ENCODE results near the gene DAPK1.

DAPK1 gene

DNA sequence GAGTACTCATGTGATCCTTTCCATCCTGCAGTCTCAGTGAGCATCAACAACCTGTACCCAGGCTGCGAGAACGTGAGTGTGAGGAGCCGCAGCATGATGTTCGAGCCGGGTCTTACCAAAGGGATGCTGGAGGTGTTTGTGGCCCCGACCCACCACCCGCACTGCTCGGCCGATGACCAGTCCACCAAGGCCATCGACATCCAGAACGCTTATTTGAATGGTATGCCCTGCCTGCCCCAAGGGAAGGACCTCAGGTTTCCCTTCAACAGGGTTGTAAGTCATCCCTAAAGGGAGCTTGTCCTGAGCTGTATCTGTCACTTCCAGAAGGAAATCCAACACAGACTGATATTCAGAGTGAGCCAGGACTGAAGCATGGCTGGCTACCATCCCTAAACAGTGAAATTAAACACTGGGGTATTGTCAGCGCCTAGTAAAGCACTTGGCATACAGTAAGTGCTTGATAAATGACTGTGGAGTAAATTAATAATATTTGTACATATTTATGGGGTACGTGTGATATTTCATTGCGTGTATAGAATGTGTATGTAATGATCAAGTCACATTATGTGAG lies 188.9 kb downstream of the DAPK1 start:
- POLR2A ChIA-PET: no interaction called here
- no peak overlapping the region for H3K4me3 ChIP-seq (ENCODE audit: low read depth, low read length)
- H3K9me3 ChIP-seq (ENCODE audit: control insufficient read depth, insufficient read depth, low read depth, low read length): no peaks in the 10 kb centered on the region
- CTCF ChIA-PET: interaction anchor here (0.6 to 1.6 kb wide), 2 partner anchors 25 to 355 kb away, joined by 3 read pairs; no protein-coding TSS in a partner anchor
- H3K27ac ChIP-seq (ENCODE audit: extremely low read depth, low read depth, low read length): no peak overlapping the region
- peaks cover 0 to 27% of the 10 kb centered on the region in 2 experiments; a peak in 1 of 3 replicates for H3K36me3 ChIP-seq (ENCODE audit: control insufficient read depth in 2 of 2, insufficient read depth in 1 of 2, low read length in 2 of 2)
- no peaks in the 10 kb centered on the region for H3K4me1 ChIP-seq (ENCODE audit: control insufficient read depth, insufficient read depth, low read length)
- TF ChIP-seq, protein P1, sequence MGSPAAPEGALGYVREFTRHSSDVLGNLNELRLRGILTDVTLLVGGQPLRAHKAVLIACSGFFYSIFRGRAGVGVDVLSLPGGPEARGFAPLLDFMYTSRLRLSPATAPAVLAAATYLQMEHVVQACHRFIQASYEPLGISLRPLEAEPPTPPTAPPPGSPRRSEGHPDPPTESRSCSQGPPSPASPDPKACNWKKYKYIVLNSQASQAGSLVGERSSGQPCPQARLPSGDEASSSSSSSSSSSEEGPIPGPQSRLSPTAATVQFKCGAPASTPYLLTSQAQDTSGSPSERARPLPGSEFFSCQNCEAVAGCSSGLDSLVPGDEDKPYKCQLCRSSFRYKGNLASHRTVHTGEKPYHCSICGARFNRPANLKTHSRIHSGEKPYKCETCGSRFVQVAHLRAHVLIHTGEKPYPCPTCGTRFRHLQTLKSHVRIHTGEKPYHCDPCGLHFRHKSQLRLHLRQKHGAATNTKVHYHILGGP (tag by site-specific recombination; IDR thresholded peaks at IDR 0.05): no peak
- no peak for TF ChIP-seq ZFHX2 (tag by site-specific recombination; conservative IDR thresholded peaks at IDR 0.05)
- TF ChIP-seq, protein P2, sequence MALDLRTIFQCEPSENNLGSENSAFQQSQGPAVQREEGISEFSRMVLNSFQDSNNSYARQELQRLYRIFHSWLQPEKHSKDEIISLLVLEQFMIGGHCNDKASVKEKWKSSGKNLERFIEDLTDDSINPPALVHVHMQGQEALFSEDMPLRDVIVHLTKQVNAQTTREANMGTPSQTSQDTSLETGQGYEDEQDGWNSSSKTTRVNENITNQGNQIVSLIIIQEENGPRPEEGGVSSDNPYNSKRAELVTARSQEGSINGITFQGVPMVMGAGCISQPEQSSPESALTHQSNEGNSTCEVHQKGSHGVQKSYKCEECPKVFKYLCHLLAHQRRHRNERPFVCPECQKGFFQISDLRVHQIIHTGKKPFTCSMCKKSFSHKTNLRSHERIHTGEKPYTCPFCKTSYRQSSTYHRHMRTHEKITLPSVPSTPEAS (tag by site-specific recombination; IDR thresholded peaks at IDR 0.05): no peak
- no peak for TF ChIP-seq ZNF416 (tag by site-specific recombination; IDR thresholded peaks at IDR 0.05)
- no peak for TF ChIP-seq ZNF747 (tag by site-specific recombination; IDR thresholded peaks at IDR 0.05)

DNA sequence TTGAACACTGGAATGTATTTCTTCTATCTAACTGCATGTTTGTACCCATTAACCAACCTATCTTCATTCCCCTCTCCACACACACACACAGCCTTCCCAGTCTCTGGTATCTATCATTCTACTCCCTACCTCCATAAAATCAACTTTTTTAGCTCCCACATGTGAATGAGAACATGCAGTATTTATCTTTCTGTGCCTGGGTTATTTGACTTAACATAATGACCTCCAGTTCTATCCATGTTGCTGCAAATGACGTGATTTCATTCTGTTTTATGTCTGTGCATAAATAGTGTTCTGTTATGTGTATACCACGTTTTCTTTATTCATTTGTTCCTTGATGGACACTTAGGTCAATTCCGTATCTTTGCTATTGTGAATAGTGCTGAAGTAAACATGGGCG lies 189.5 kb downstream of the DAPK1 start:
- no peak overlapping the region for H3K27ac ChIP-seq (ENCODE audit: extremely low read depth, low read depth, low read length)
- no peaks in the 10 kb centered on the region for H3K9me3 ChIP-seq (ENCODE audit: control insufficient read depth, insufficient read depth, low read depth, low read length)
- peaks cover 0 to 21% of the 10 kb centered on the region in 2 experiments; a peak in 2 of 3 replicates for H3K36me3 ChIP-seq (ENCODE audit: control insufficient read depth in 2 of 2, insufficient read depth in 1 of 2, low read length in 2 of 2)
- POLR2A ChIA-PET: no interaction called here
- CTCF ChIA-PET: interaction anchor here (0.6 kb wide), 1 partner anchor 26 kb away, joined by 3 read pairs; no protein-coding TSS in a partner anchor
- no peak for TF ChIP-seq ZNF664 (tag by site-specific recombination; IDR thresholded peaks at IDR 0.05)
- TF ChIP-seq TCF7L2 (IDR thresholded peaks at IDR 0.05; ENCODE audit: borderline replicate concordance, low read depth, low read length): no peak
- TF ChIP-seq ZNF394 (tag by site-specific recombination; IDR thresholded peaks at IDR 0.05; ENCODE audit: borderline replicate concordance): no peak
- TF ChIP-seq ZNF169 (tag by site-specific recombination; IDR thresholded peaks at IDR 0.05): no peak
- no peak for TF ChIP-seq ZNF112 (tag by site-specific recombination; IDR thresholded peaks at IDR 0.05)
- no peaks in the 10 kb centered on the region for H3K4me1 ChIP-seq (ENCODE audit: control insufficient read depth, insufficient read depth, low read length)
- H3K4me3 ChIP-seq (ENCODE audit: low read depth, low read length): no peak overlapping the region

DNA sequence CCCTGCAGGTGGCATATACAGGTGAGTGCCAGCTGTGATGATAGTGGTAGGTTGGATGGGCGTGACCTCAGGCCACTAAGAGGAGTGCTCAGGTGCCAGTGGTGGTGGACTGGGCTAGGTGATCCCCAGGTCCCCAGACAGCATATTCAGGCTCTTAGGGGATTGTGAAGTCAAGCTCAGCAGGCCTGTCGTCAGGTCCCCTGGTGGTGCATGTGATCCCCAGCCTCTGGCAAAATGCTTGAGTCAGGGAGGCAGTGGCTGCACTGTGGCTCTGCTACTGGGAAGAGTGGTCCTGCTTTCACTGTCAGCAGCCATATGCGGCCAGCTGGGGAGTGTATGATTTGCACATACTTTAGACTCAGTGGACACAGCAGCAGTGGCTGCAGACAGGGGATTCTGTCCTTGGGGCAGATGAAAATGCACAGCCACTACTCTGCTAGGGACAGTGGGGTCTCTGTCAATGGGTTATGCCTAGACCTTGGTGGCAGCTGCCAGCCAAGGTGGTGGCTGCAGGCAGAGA lies 196.6 kb downstream of the DAPK1 start:
- Histone ChIP-seq H3K27ac (ENCODE audit: extremely low read depth, low read depth, low read length) (no peak overlapping the region), H3K36me3 (ENCODE audit: control insufficient read depth in 2 of 2, insufficient read depth in 1 of 2, low read length in 2 of 2) (peaks cover 0 to 41% of the 10 kb centered on the region in 2 experiments), H3K4me3 (ENCODE audit: low read depth, low read length) (no peak overlapping the region), H3K4me1 (ENCODE audit: control insufficient read depth, insufficient read depth, low read length) (no peaks in the 10 kb centered on the region), H3K9me3 (ENCODE audit: control insufficient read depth, insufficient read depth, low read depth, low read length) (no peaks in the 10 kb centered on the region)
- POLR2A ChIA-PET: interaction anchor here (0.6 kb wide), 1 partner anchor 8 kb away, joined by 5 read pairs; no protein-coding TSS in a partner anchor
- TF ChIP-seq ZNF843 (tag by site-specific recombination; IDR thresholded peaks at IDR 0.05) (no peak), TRIM28 (IDR thresholded peaks at IDR 0.05; ENCODE audit: borderline replicate concordance, low read length) (no peak), ZNF16 (tag by site-specific recombination; IDR thresholded peaks at IDR 0.05; ENCODE audit: low read depth) (no peak), ZNF274 (IDR thresholded peaks at IDR 0.05; ENCODE audit: low read length) (no peak), ZNF274 (tag by site-specific recombination; IDR thresholded peaks at IDR 0.05; ENCODE audit: borderline replicate concordance) (no peak), SP7 (tag by site-specific recombination; IDR thresholded peaks at IDR 0.05) (no peak)
- TF ChIP-seq, protein P3, sequence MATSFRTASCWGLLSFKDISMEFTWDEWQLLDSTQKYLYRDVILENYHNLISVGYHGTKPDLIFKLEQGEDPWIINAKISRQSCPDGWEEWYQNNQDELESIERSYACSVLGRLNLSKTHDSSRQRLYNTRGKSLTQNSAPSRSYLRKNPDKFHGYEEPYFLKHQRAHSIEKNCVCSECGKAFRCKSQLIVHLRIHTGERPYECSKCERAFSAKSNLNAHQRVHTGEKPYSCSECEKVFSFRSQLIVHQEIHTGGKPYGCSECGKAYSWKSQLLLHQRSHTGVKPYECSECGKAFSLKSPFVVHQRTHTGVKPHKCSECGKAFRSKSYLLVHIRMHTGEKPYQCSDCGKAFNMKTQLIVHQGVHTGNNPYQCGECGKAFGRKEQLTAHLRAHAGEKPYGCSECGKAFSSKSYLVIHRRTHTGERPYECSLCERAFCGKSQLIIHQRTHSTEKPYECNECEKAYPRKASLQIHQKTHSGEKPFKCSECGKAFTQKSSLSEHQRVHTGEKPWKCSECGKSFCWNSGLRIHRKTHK (tag by site-specific recombination; IDR thresholded peaks at IDR 0.05): no peak
- CTCF ChIA-PET: interaction anchor here (0.6 to 1.0 kb wide), 2 partner anchors 347 to 404 kb away, joined by 3 to 6 read pairs; no protein-coding TSS in a partner anchor
